Measurements from ENCODE around the gene GUCY1A1. TPM values are rescaled to one million over a fixed set of nuclear protein-coding genes. Genes with fewer than 3 reads are reported as not detected.
A peak's percentile ranks its signal among the peaks of the same experiment; 100 is the strongest.

GUCY1A1 gene
- polyA plus RNA-seq, 6 donors from 2014 or later, result 0.76 to 4.9 (median 2.5) TPM

DNA sequence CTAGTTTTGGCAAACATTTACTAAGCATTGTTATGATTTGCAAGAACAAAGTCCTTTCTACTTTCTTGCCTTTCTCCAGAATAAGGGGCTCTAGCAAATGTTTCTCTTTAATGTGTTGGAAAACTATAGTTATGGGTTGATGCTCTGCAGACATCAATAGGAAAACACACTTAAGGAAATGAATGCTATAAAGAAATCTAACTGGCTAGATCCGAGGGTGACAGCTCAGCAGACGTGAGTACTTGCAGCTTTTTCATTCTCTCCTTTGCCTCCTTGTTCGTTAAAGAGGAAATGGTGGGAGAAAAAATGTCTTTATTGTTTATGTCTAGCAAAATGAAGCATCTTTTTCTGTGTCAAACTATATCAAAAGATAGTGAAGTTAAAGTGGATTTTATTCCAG lies 98.5 kb downstream of the GUCY1A1 start:
- H3K27me3 Mint-ChIP-seq, result peaks cover 0 to 6% (median 0%) of the 10 kb centered on the region in 3 donors
- DNase-seq, result no peak
- H3K4me3 Mint-ChIP-seq, result no peak overlapping the region
- H3K4me1 Mint-ChIP-seq, result peaks cover 5 to 7% (median 5%) of the 10 kb centered on the region in 3 donors
- no peak for ATAC-seq (ENCODE audit: low read depth in 2 of 2)
- no peaks in the 10 kb centered on the region for H3K36me3 Mint-ChIP-seq
- no peak overlapping the region for H3K27ac Mint-ChIP-seq
- no peaks in the 10 kb centered on the region for H3K9me3 Mint-ChIP-seq

DNA sequence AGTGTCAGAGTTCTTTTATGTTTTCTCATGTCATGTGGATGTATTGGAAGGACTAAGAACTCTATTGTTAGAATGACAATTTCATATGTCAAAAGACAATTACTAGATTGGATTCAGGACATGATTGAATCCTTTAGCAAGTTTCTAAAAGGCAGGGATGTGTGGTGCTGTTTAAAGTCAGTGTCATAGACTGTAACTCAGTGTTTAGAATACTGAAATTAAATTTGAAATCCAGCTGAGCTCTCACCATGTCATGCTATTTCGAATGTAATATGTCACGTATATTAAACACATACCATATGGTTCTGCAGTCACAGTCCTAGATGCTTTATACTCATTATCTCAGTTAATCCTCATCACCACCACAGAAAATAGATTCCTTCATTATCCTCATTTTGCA lies 100.0 kb downstream of the GUCY1A1 start:
- no peak for DNase-seq
- Mint-ChIP-seq H3K27ac (no peak overlapping the region), H3K4me3 (no peak overlapping the region), H3K27me3 (no peaks in the 10 kb centered on the region), H3K4me1 (peaks cover 5 to 7% (median 5%) of the 10 kb centered on the region in 3 donors), H3K36me3 (no peaks in the 10 kb centered on the region), H3K9me3 (no peaks in the 10 kb centered on the region)
- ATAC-seq (ENCODE audit: low read depth in 2 of 2), result no peak

GRCh38 chr4:155768370-155768769 lies 101.7 kb downstream of the GUCY1A1 start:
- Mint-ChIP-seq H3K36me3 (no peaks in the 10 kb centered on the region), H3K9me3 (no peaks in the 10 kb centered on the region), H3K27ac (no peak overlapping the region), H3K4me1 (peaks cover 5 to 7% (median 5%) of the 10 kb centered on the region in 3 donors), H3K27me3 (no peaks in the 10 kb centered on the region), H3K4me3 (no peak overlapping the region)
- DNase-seq (no peak), ATAC-seq (ENCODE audit: low read depth in 2 of 2) (no peak)

- ATAC-seq (ENCODE audit: low read depth in 2 of 2), result peak; percentile 49 to 79
- Mint-ChIP-seq H3K27me3 (no peaks in the 10 kb centered on the region), H3K4me3 (no peak overlapping the region)
Observed at GRCh38 chr4:155769090-155769489, 102.4 kb downstream of the GUCY1A1 start.

DNA sequence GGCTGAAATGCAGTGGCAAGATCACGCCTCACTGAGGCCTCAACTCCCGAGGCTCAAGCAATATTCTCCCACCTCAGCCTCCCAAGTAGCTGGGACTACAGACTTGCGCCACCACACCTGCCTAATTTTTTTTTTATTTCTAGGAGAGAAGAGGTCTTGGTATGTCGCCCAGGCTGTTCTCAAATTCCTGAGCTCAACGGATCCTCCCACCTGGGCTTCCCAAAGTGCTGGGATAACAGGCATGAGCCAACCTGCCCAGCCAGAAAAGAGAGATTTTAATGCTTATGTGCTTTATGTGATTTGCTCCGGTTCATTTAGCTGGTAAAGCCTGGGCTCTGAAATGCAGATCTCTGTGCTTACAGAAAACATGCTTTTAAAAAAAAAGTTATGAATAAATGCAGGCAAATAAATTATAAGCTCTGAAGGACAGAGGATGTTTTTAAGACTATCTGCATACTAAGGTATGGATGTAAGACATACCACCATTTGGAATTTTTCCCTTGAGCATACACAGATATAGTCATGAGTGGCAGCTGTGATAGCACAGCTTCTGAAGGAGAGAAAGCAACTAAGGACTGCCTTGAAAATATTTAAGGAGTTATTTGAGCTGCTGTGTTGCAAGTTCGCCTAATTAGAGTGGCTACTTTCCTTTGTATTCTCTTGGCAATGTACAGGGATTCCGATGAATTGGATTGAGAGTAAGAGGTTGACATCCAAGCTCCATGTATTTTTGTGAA lies 106.0 kb downstream of the GUCY1A1 start:
- H3K27me3 Mint-ChIP-seq, result no peaks in the 10 kb centered on the region
- DNase-seq (no peak), ATAC-seq (ENCODE audit: low read depth in 2 of 2) (no peak)
- H3K9me3 Mint-ChIP-seq, result no peaks in the 10 kb centered on the region
- peaks cover 5 to 7% (median 5%) of the 10 kb centered on the region in 3 donors for H3K4me1 Mint-ChIP-seq
- H3K27ac Mint-ChIP-seq, result no peak overlapping the region
- peaks cover 0 to 5% of the 10 kb centered on the region in 2 donors for H3K36me3 Mint-ChIP-seq
- no peak overlapping the region for H3K4me3 Mint-ChIP-seq

More at GRCh38 chr4:155769090-155769489, 102.4 kb downstream of the GUCY1A1 start:
- DNase-seq, result no peak
- Mint-ChIP-seq H3K9me3 (no peaks in the 10 kb centered on the region), H3K27ac (no peak overlapping the region), H3K4me1 (peaks cover 5 to 7% (median 5%) of the 10 kb centered on the region in 3 donors), H3K36me3 (no peaks in the 10 kb centered on the region)

- ATAC-seq (ENCODE audit: low read depth in 2 of 2), result no peak
- peaks cover 5 to 7% (median 5%) of the 10 kb centered on the region in 3 donors for H3K4me1 Mint-ChIP-seq
- no peak overlapping the region for H3K27ac Mint-ChIP-seq
- H3K4me3 Mint-ChIP-seq, result no peak overlapping the region
- H3K27me3 Mint-ChIP-seq, result no peaks in the 10 kb centered on the region
- H3K36me3 Mint-ChIP-seq, result peaks cover 0 to 5% of the 10 kb centered on the region in 2 donors
- H3K9me3 Mint-ChIP-seq, result no peaks in the 10 kb centered on the region
- no peak for DNase-seq
Observed at GRCh38 chr4:155773196-155773800, 106.7 kb downstream of the GUCY1A1 start.

DNA sequence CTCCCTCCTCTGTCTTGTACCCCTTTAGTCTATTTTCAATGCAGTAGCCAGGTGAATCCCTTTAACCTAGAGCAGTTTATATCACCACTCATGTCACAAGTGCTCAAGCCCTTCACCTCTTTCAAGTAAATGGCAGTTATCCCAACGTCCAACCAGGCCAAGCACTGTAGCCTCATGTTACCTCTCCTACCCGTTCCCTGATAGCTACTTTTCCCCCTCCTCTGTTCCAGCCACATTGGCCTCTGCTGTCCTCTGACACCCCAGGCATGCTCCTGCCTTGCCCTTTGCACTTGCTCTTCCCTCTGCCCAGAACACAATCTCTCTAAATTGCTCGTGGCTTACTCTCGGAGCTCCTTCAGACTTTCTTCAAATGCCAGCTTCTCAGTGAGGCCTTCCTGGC lies 107.4 kb downstream of the GUCY1A1 start:
- Mint-ChIP-seq H3K9me3 (no peaks in the 10 kb centered on the region), H3K4me3 (peak overlapping the region in 1 of 8 donors; percentile 60), H3K4me1 (peaks cover under 1 to 3% (median 1%) of the 10 kb centered on the region in 3 donors), H3K27me3 (no peaks in the 10 kb centered on the region), H3K27ac (peak overlapping the region in 1 of 6 donors; percentile 50), H3K36me3 (peaks cover 0 to 5% of the 10 kb centered on the region in 2 donors)
- no peak for DNase-seq
- ATAC-seq (ENCODE audit: low read depth in 2 of 2), result no peak

DNA sequence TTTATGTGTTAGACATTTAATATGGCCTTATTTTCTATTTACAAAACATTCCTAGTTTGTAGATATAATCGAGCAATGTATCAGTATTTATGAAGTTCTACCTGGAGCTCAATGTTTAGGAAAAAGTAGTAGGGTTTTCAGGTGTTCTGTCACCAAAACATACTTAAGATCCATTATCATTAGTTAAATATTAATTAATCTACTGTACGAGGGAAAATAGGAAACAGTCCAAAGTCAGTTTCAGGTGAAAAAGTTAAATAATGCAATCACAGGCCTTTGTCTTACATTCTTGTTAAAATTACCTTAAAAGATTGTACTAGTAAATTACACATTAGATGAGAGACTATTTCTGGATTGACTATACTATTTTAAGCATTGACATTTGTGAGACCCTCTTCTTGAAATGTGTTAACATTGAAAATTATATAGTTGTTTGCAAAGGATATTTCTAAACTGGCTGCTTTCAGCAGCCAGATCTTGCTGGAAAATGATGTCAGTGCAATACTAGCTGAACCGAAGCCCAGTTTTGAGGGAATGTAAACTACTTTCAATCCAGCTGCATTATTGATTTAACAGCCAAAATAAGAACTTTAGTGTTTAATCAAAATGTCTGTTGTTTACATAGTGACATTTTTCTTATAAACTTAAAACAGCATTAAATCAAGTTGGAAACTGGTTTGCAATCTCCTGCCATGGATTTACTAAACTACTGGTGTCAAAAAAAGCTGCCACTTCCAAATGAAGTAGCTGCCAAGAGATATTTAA lies 111.5 kb downstream of the GUCY1A1 start:
- Mint-ChIP-seq H3K27me3 (no peaks in the 10 kb centered on the region), H3K4me1 (no peaks in the 10 kb centered on the region), H3K9me3 (no peaks in the 10 kb centered on the region), H3K4me3 (no peak overlapping the region), H3K36me3 (peaks cover 0 to 5% of the 10 kb centered on the region in 2 donors), H3K27ac (no peak overlapping the region)
- no peak for ATAC-seq (ENCODE audit: low read depth in 2 of 2)
- no peak for DNase-seq

GRCh38 chr4:155780775-155781174 lies 114.1 kb downstream of the GUCY1A1 start:
- no peaks in the 10 kb centered on the region for H3K27me3 Mint-ChIP-seq
- H3K9me3 Mint-ChIP-seq, result no peaks in the 10 kb centered on the region
- ATAC-seq (ENCODE audit: low read depth in 2 of 2) (no peak), DNase-seq (no peak)
- H3K4me3 Mint-ChIP-seq, result no peak overlapping the region
- no peaks in the 10 kb centered on the region for H3K36me3 Mint-ChIP-seq
- no peak overlapping the region for H3K27ac Mint-ChIP-seq
- H3K4me1 Mint-ChIP-seq, result no peaks in the 10 kb centered on the region

DNA sequence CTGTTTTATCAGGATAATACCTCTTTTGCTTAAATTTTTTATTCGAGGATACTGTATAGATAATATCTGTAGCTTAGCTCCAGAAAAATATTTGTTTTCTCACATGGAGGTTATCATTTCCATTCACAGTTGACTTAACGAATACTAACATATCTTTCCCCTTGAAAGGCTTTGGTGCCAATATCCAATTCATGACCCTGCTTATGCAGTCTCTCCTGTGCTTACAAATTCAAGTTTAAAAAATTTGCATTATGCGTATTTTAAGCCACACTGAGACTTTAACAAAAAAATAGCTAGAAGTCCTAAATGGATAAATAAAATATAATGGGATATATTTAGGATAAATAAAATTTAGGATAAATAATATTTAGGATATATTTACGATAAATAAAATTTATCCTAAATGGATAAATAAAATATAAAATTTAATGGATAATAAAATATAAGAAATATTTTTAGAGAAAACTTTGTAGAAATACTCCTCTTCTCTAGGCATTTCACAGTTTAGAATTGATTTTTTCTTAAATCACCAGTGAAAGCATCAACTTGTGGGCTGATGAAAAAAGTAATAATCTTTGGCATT lies 114.7 kb downstream of the GUCY1A1 start:
- H3K4me3 Mint-ChIP-seq, result no peak overlapping the region
- no peaks in the 10 kb centered on the region for H3K4me1 Mint-ChIP-seq
- H3K36me3 Mint-ChIP-seq, result no peaks in the 10 kb centered on the region
- H3K9me3 Mint-ChIP-seq, result no peaks in the 10 kb centered on the region
- ATAC-seq (ENCODE audit: low read depth in 2 of 2) (no peak), DNase-seq (no peak)
- no peak overlapping the region for H3K27ac Mint-ChIP-seq
- no peaks in the 10 kb centered on the region for H3K27me3 Mint-ChIP-seq

Other genes with a start within 250 kb of the GUCY1A1 start
- 1 to 10 TPM in 4 of 6 donors, under 1 TPM in 2; 0.38 to 3.2 (median 1.3) TPM for gene GUCY1B1, start 92.2 kb downstream of the GUCY1A1 start, polyA plus RNA-seq (ENCODE audit: low read depth in 6 of 6)
- not detected for gene ASIC5, start 199.4 kb downstream of the GUCY1A1 start, polyA plus RNA-seq (ENCODE audit: low read depth in 6 of 6)
- not detected for gene TDO2, start 236.8 kb downstream of the GUCY1A1 start, polyA plus RNA-seq (ENCODE audit: low read depth in 6 of 6)

Measured in naive B cell (primary cell).